Adrenal gland (tissue), 12 donors: ENCODE results near the gene ORMDL3. TPM values are rescaled to one million over a fixed set of nuclear protein-coding genes. Genes with fewer than 3 reads are reported as not detected.
A peak's percentile ranks its signal among the peaks of the same experiment; 100 is the strongest.

Experiments
- DNase-seq, 7 donors: peaks; one replicate each; pipeline ENCODE4 v3.0.0-alpha.2; 2019 to 2020
- H3K27ac ChIP-seq, 5 donors: fragments of 200-600 bp; sonication (generic) in 4 of 5; 1 replicate in 3 of 5; 2 replicates in 2 of 5; pipeline versions ENCODE4 v1.5.1 to v1.8.0; 2016 to 2020; ENCODE audit warnings: mild to moderate bottlenecking in 1 of 5
- H3K27me3 ChIP-seq: fragments of 200-600 bp; 2 replicates; pipeline ENCODE4 v1.8.0; 2021
- H3K36me3 ChIP-seq, 2 donors: fragments of 200-600 bp; replicated peaks in 1 of 2; 1 replicate in 1 of 2; 2 replicates in 1 of 2; pipeline versions ENCODE4 v1.5.1 to v1.8.0; 2018 to 2022
- H3K4me1 ChIP-seq, 2 donors: fragments of 200-600 bp; replicated peaks in 1 of 2; 1 replicate in 1 of 2; 2 replicates in 1 of 2; pipeline versions ENCODE4 v1.5.1 to v1.8.0; 2018 to 2021
- H3K4me3 ChIP-seq, 4 donors: fragments of 200-600 bp; sonication (generic) in 3 of 4; one replicate each; pipeline ENCODE4 v1.5.1; 2016 to 2018
- H3K9me3 ChIP-seq, 3 donors: fragments of 200-600 bp; sonication (generic) in 1 of 3; replicated peaks in 1 of 3; 1 replicate in 2 of 3; 2 replicates in 1 of 3; pipeline versions ENCODE4 v1.5.1 to v1.8.0; 2016 to 2021
- POLR2A ChIP-seq, 2 donors: fragments of 450-650 bp; IDR thresholded peaks; one replicate each; pipeline ENCODE4 v1.6.1; 2017; ENCODE audit warnings: antibody characterized with exemption in 2 of 2, mild to moderate bottlenecking in 2 of 2, moderate library complexity in 1 of 2
- WGBS, 4 donors: extraction: QIAGEN DNeasy Blood & Tissue Kit in 2 of 4; methylation state at CpG; one replicate each; pipeline versions ENCODE4 v1.1.5 to v1.1.7; 2013 to 2017; 5-methylcytosine and 5-hydroxymethylcytosine counted together
- intact Hi-C, 2 donors: fragments of 100-400 bp; cut with DNase I; formaldehyde crosslinking; loops; one replicate each; pipeline versions ENCODE4 v1.14.1 to v1.15.0; 2022 to 2023
- polyA plus RNA-seq, 3 donors: library from polyadenylated mRNA; stranded (reverse); fragments of 200-250 nt in 2 of 3; fragments of 350-450 nt in 1 of 3; fragmentation: Illumina TruSeq in 1 of 3; extraction: RNeasy Lipid Tissue Mini Kit (QIAGEN cat#74804) in 1 of 3; gene quantifications; one replicate each; pipeline ENCODE4 v1.2.3, GENCODE V29; 2013 to 2014
- total RNA-seq, 9 donors: library from RNA; depleted of rRNA in 4 of 9; stranded (reverse); fragments of >200 nt in 4 of 9; fragments of 120-200 nt in 1 of 9; fragmentation: NEBNext Ultra II Directional in 1 of 9; extraction: Animal tissue kit (Norgen Biotek cat#: 25700) in 1 of 9; gene quantifications; one replicate each; pipeline versions ENCODE4 v1.1.0 to v1.2.4, GENCODE V29; 2013 to 2023
- TF ChIP-seq, protein P1 (sequence below), 6 experiments: fragments of 450-650 bp in 4 of 6; fragments of 200-600 bp in 2 of 6; sonication (generic) in 1 of 6; IDR thresholded peaks; 1 replicate in 5 of 6; 2 replicates in 1 of 6; pipeline versions ENCODE4 v1.5.1 to v1.8.0; 2016 to 2021; ENCODE audit warnings: antibody characterized with exemption in 6 of 6, mild to moderate bottlenecking in 2 of 6, moderate library complexity in 1 of 6
- donor health status: healthy with polysubstance abuse.
- donor health status: Bipolar disorder and iron deficiency.
- donor health status: DM: yes; HTN: yes; CAD: no.
- donor health status: DM: no; HTN: no; CAD: no.
- donor health status: DM: no; HTN: no; CAD: no.
- donor health status: DM: yes; HTN: yes; CAD: no.

ORMDL3 gene
- total and polyA plus RNA-seq, 12 donors = 29.1 to 102 (median 51.9) TPM

GRCh38 chr17:39969375-39969774, 42.0 kb upstream of the ORMDL3 start:
- Histone ChIP-seq H3K4me3 (no peak overlapping the region), H3K9me3 (no peaks in the 10 kb centered on the region), H3K36me3 (no peaks in the 10 kb centered on the region), H3K27me3 (no peaks in the 10 kb centered on the region), H3K4me1 (no peaks in the 10 kb centered on the region), H3K27ac (no peak overlapping the region)
- peak in 1 of 7 donors; percentile 29 for DNase-seq
- no peak for TF ChIP-seq POLR2A (IDR thresholded peaks at IDR 0.05)
- TF ChIP-seq, protein P1, sequence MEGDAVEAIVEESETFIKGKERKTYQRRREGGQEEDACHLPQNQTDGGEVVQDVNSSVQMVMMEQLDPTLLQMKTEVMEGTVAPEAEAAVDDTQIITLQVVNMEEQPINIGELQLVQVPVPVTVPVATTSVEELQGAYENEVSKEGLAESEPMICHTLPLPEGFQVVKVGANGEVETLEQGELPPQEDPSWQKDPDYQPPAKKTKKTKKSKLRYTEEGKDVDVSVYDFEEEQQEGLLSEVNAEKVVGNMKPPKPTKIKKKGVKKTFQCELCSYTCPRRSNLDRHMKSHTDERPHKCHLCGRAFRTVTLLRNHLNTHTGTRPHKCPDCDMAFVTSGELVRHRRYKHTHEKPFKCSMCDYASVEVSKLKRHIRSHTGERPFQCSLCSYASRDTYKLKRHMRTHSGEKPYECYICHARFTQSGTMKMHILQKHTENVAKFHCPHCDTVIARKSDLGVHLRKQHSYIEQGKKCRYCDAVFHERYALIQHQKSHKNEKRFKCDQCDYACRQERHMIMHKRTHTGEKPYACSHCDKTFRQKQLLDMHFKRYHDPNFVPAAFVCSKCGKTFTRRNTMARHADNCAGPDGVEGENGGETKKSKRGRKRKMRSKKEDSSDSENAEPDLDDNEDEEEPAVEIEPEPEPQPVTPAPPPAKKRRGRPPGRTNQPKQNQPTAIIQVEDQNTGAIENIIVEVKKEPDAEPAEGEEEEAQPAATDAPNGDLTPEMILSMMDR (IDR thresholded peaks at IDR 0.05) = no peak
- intact Hi-C loops = no loop called here
- 71 to 84% (median 74%) methylated on average over 6 of the region's 6 CpGs for WGBS, 4 donors

- H3K27ac ChIP-seq = peak overlapping the region in 2 of 5 donors; percentile 21 to 34
- H3K4me1 ChIP-seq = no peaks in the 10 kb centered on the region
- no peaks in the 10 kb centered on the region for H3K27me3 ChIP-seq
- no peaks in the 10 kb centered on the region for H3K36me3 ChIP-seq
- intact Hi-C loops = no loop called here
- no peak overlapping the region for H3K4me3 ChIP-seq
- no peak for DNase-seq
- TF ChIP-seq POLR2A (IDR thresholded peaks at IDR 0.05) = no peak
- TF ChIP-seq, protein P1 (IDR thresholded peaks at IDR 0.05) = no peak
- no peaks in the 10 kb centered on the region for H3K9me3 ChIP-seq
- WGBS, 4 donors = 77 to 82% (median 79%) methylated on average over 2 of the region's 2 CpGs
Measured at GRCh38 chr17:39968761-39969160, 41.4 kb upstream of the ORMDL3 start.

GRCh38 chr17:39966771-39967170, 39.4 kb upstream of the ORMDL3 start:
- no peaks in the 10 kb centered on the region for H3K4me1 ChIP-seq
- DNase-seq = no peak
- H3K27ac ChIP-seq = peak overlapping the region in 2 of 5 donors; percentile 54 to 64
- no peaks in the 10 kb centered on the region for H3K36me3 ChIP-seq
- intact Hi-C loops = no loop called here
- H3K4me3 ChIP-seq = no peak overlapping the region
- TF ChIP-seq, protein P1 (IDR thresholded peaks at IDR 0.05) = no peak
- TF ChIP-seq POLR2A (IDR thresholded peaks at IDR 0.05) = no peak
- H3K9me3 ChIP-seq = no peaks in the 10 kb centered on the region
- no peaks in the 10 kb centered on the region for H3K27me3 ChIP-seq
- 81 to 86% (median 83%) methylated on average over 6 of the region's 6 CpGs for WGBS, 4 donors

- Histone ChIP-seq H3K36me3 (no peaks in the 10 kb centered on the region), H3K9me3 (no peaks in the 10 kb centered on the region), H3K4me3 (no peak overlapping the region), H3K4me1 (no peaks in the 10 kb centered on the region), H3K27me3 (no peaks in the 10 kb centered on the region), H3K27ac (no peak overlapping the region)
- TF ChIP-seq, protein P1 (IDR thresholded peaks at IDR 0.05) = no peak
- TF ChIP-seq POLR2A (IDR thresholded peaks at IDR 0.05) = no peak
- no peak for DNase-seq
- 51 to 62% (median 56%) methylated on average over 8 of the region's 8 CpGs for WGBS, 4 donors
- intact Hi-C loops = no loop called here
Measured at GRCh38 chr17:39965017-39965699, 37.8 kb upstream of the ORMDL3 start.
